ENCODE measurements around the gene HIBCH.
"Not testable (repeated sequence)": the region's sequence is repeated elsewhere in the genome, so short reads cannot be mapped to it uniquely, and the experiment has no call there.

The HIBCH gene

DNA sequence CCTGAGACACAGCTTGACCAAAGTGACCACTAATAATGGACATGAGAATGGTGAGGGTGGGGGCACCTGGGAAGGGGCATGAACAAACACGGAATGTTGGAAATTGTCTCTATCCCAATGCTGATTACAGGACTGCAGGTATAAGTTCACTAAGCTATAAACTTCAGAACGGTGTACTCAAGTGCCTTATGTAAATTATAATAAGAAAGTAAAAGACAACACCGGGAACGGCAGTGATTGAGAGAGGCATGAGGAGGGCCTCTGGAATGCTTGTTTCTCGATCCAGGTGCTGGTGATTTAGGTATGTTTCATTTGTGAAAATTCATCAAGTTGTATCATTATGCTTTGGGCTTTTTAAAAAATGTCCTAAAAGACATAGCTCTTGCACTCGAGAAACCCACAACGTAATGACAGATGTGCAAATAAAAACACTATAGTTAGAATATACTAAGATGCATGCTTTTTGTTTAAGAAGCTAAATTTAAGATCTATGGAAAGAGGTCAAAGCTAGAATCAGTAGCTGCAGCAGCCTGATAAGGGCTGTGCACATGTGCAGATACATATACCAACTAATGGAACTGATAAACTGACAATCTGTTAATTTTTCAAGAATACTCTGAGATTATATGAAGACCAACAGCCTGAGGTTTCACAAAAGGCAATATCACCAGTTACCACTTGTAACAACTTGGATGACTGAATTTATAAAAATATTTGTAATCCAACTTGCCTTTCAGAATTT is 7.6 kb downstream of the HIBCH start:
- no peak for DNase-seq
- H3K4me1 Mint-ChIP-seq, result peaks cover 9% of the 10 kb centered on the region
- CTCF ChIA-PET, result interaction anchor here (0.6 kb wide), 1 partner anchor 45 kb away, joined by 3 read pairs; no protein-coding TSS in a partner anchor
- no peaks in the 10 kb centered on the region for H3K9me3 Mint-ChIP-seq
- H3K27me3 Mint-ChIP-seq, result no peaks in the 10 kb centered on the region
- H3K4me3 Mint-ChIP-seq, result no peak overlapping the region
- no peaks in the 10 kb centered on the region for H3K36me3 Mint-ChIP-seq
- no peak overlapping the region for H3K27ac Mint-ChIP-seq

DNA sequence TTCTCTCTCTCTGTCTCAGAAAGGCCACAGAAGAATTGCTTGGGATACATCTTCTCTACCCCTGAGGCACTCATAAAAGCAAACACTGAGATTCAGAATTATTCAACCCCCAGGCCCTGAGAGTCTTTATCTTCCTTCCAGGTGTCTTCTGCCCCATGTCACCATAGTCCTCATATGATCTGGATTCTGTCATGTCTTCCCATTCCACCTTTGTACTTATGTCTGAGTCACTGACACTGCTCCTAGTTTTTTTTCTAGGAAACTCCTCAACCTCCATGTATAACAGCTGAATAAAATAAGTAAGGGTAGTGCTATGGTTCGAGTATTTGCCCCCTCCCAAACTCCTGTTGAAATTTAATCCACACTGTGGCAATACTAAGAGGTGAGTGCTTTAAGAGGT is 11.6 kb downstream of the HIBCH start:
- Mint-ChIP-seq H3K27me3 (no peaks in the 10 kb centered on the region), H3K4me3 (no peak overlapping the region), H3K9me3 (no peaks in the 10 kb centered on the region), H3K4me1 (no peaks in the 10 kb centered on the region), H3K27ac (no peak overlapping the region), H3K36me3 (peaks cover 3% of the 10 kb centered on the region)
- CTCF ChIA-PET, result no interaction called here
- DNase-seq, result no peak

- Mint-ChIP-seq H3K36me3 (peaks cover 6% of the 10 kb centered on the region), H3K9me3 (peaks cover 6% of the 10 kb centered on the region), H3K4me3 (no peak overlapping the region), H3K4me1 (no peaks in the 10 kb centered on the region), H3K27me3 (no peaks in the 10 kb centered on the region), H3K27ac (no peak overlapping the region)
- no peak for DNase-seq
- CTCF ChIA-PET, result no interaction called here
Observed at GRCh38 chr2:190304404-190304803, 15.2 kb downstream of the HIBCH start.

DNA sequence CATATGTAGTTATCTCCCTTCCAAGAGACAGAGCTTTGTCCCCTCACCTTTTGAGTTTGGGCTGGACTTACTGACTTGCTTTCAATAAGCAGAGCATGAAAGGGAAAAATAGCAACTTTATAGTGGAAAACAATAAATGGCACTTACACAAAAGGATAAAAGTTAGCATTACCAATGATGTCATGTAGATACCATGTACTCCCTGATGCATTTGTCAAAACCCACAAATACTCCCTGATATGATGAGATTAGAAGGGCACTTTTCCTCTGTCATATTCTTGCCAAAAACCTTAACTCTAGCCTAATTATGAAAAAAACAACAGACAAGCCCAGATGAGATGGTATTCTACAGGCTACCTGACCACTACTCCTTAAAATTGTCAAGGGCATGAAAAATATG is 16.0 kb downstream of the HIBCH start:
- DNase-seq, result no peak
- peaks cover 6% of the 10 kb centered on the region for H3K36me3 Mint-ChIP-seq
- CTCF ChIA-PET, result no interaction called here
- H3K4me3 Mint-ChIP-seq, result no peak overlapping the region
- H3K27me3 Mint-ChIP-seq, result no peaks in the 10 kb centered on the region
- H3K4me1 Mint-ChIP-seq, result no peaks in the 10 kb centered on the region
- H3K27ac Mint-ChIP-seq, result no peak overlapping the region
- H3K9me3 Mint-ChIP-seq, result peaks cover 6% of the 10 kb centered on the region

- DNase-seq, result no peak
- H3K9me3 Mint-ChIP-seq, result peaks cover 6% of the 10 kb centered on the region
- H3K27ac Mint-ChIP-seq, result no peak overlapping the region
- peaks cover 6% of the 10 kb centered on the region for H3K36me3 Mint-ChIP-seq
- H3K4me1 Mint-ChIP-seq, result no peaks in the 10 kb centered on the region
- no peaks in the 10 kb centered on the region for H3K27me3 Mint-ChIP-seq
- no peak overlapping the region for H3K4me3 Mint-ChIP-seq
- CTCF ChIA-PET, result no interaction called here
Observed at GRCh38 chr2:190302052-190302451, 17.6 kb downstream of the HIBCH start.

- H3K9me3 Mint-ChIP-seq, result peaks cover 6% of the 10 kb centered on the region
- CTCF ChIA-PET, result no interaction called here
- no peak overlapping the region for H3K27ac Mint-ChIP-seq
- peaks cover 3% of the 10 kb centered on the region for H3K36me3 Mint-ChIP-seq
- no peak for DNase-seq
- no peaks in the 10 kb centered on the region for H3K27me3 Mint-ChIP-seq
- H3K4me1 Mint-ChIP-seq, result no peaks in the 10 kb centered on the region
- no peak overlapping the region for H3K4me3 Mint-ChIP-seq
Observed at GRCh38 chr2:190301032-190301431, 18.6 kb downstream of the HIBCH start.

DNA sequence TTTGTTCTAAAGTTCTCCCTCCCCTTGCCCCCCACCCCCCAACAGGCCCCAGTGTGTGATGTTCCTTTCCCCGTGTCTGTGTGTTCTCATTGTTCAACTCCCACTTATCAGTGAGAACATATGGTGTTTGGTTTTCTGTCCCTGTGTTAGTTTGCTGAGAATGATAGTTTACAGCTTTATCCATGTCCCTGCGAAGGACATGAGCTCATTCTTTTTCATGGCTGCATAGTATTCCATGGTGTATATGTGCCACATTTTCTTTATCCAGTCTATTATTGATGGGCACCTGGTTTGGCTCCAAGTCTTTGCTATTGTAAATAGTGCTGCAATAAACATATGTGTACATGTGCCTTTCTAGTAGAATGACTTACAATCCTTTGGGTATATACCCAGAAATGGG is 21.7 kb downstream of the HIBCH start:
- CTCF ChIA-PET, H3K4me1 Mint-ChIP-seq: not testable (repeated sequence)

DNA sequence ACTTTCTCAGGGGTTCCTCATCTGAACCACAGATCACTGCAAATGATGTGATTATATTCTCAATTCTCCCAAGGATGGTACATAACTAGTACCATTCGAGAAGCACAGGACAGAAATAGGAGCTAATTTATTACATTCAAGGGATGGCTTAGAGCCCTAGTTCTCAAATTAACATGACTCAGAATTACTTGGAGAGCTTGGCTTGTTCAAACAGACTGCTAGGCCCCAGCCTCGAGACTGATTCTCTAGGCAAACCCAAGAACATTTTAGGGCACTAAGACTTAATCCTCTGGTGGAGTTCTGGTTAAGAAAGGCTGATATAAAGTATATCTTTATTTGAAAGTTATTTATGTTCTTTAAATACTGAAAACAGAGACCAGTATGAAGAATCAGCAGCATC is 35.8 kb downstream of the HIBCH start:
- DNase-seq, result no peak
- Mint-ChIP-seq H3K27ac (no peak overlapping the region), H3K36me3 (peaks cover 8% of the 10 kb centered on the region), H3K4me3 (no peak overlapping the region), H3K27me3 (no peaks in the 10 kb centered on the region), H3K4me1 (no peaks in the 10 kb centered on the region), H3K9me3 (no peaks in the 10 kb centered on the region)
- CTCF ChIA-PET, result no interaction called here

More for the DNA sequence above, 21.7 kb downstream of the HIBCH start:
- H3K9me3 Mint-ChIP-seq, H3K4me3 Mint-ChIP-seq, H3K36me3 Mint-ChIP-seq, DNase-seq, H3K27ac Mint-ChIP-seq, H3K27me3 Mint-ChIP-seq: not testable (repeated sequence)

- Mint-ChIP-seq H3K4me1 (no peaks in the 10 kb centered on the region), H3K27ac (no peak overlapping the region)
- CTCF ChIA-PET, result no interaction called here
Observed at GRCh38 chr2:190280565-190281350, 38.9 kb downstream of the HIBCH start.

GRCh38 chr2:190279256-190280134 is 40.1 kb downstream of the HIBCH start:
- H3K27ac Mint-ChIP-seq, H3K4me3 Mint-ChIP-seq, H3K36me3 Mint-ChIP-seq, H3K9me3 Mint-ChIP-seq, H3K4me1 Mint-ChIP-seq, DNase-seq, H3K27me3 Mint-ChIP-seq: not testable (repeated sequence)
- CTCF ChIA-PET, result interaction anchor here (1.1 kb wide), 1 partner anchor 196 kb away, joined by 3 read pairs; no protein-coding TSS in a partner anchor

More at GRCh38 chr2:190280565-190281350, 38.9 kb downstream of the HIBCH start:
- H3K36me3 Mint-ChIP-seq, result peaks cover 3% of the 10 kb centered on the region
- H3K9me3 Mint-ChIP-seq, result no peaks in the 10 kb centered on the region
- no peaks in the 10 kb centered on the region for H3K27me3 Mint-ChIP-seq
- H3K4me3 Mint-ChIP-seq, result no peak overlapping the region
- no peak for DNase-seq

- Mint-ChIP-seq H3K27ac (no peak overlapping the region), H3K9me3 (no peaks in the 10 kb centered on the region), H3K27me3 (no peaks in the 10 kb centered on the region), H3K4me3 (no peak overlapping the region), H3K36me3 (no peaks in the 10 kb centered on the region), H3K4me1 (no peaks in the 10 kb centered on the region)
- peak; percentile 33 for DNase-seq
- CTCF ChIA-PET, result interaction anchor here (0.9 to 1.8 kb wide), 8 partner anchors 11 to 529 kb away, joined by 3 to 5 read pairs (median 4); no protein-coding TSS in a partner anchor
Observed at GRCh38 chr2:190277234-190278112, 42.2 kb downstream of the HIBCH start.

GRCh38 chr2:190272457-190272842 is 47.2 kb downstream of the HIBCH start:
- no peaks in the 10 kb centered on the region for H3K27me3 Mint-ChIP-seq
- H3K36me3 Mint-ChIP-seq, result no peaks in the 10 kb centered on the region
- no peaks in the 10 kb centered on the region for H3K9me3 Mint-ChIP-seq
- no peak for DNase-seq
- H3K4me3 Mint-ChIP-seq, result no peak overlapping the region
- CTCF ChIA-PET, result no interaction called here
- H3K4me1 Mint-ChIP-seq, result no peaks in the 10 kb centered on the region
- no peak overlapping the region for H3K27ac Mint-ChIP-seq

GRCh38 chr2:190271783-190272456 is 47.7 kb downstream of the HIBCH start:
- H3K27ac Mint-ChIP-seq, result no peak overlapping the region
- no peaks in the 10 kb centered on the region for H3K4me1 Mint-ChIP-seq
- CTCF ChIA-PET, result interaction anchor here (1.0 kb wide), 1 partner anchor 14 kb away, joined by 3 read pairs; no protein-coding TSS in a partner anchor
- no peaks in the 10 kb centered on the region for H3K9me3 Mint-ChIP-seq
- no peaks in the 10 kb centered on the region for H3K36me3 Mint-ChIP-seq
- H3K4me3 Mint-ChIP-seq, result no peak overlapping the region
- DNase-seq, result no peak
- no peaks in the 10 kb centered on the region for H3K27me3 Mint-ChIP-seq

Measured in activated naive CD4-positive, alpha-beta T cell treated with anti-CD3 and anti-CD28 coated beads, Interleukin-2, amount 10 ng/mL, durations not matched to agents 7 days and 5 days (primary cell).